Measurements from ENCODE around the gene PGC. TPM values are rescaled to one million over a fixed set of nuclear protein-coding genes. Genes with fewer than 3 reads are reported as not detected.

PGC gene
- total and polyA plus RNA-seq, 12 donors, result 0.58 to 2.0 TPM; not detected in 10

- Histone ChIP-seq H3K4me1 (peaks cover 11 to 35% (median 32%) of the 10 kb centered on the region in 9 donors), H3K36me3 (no peaks in the 10 kb centered on the region), H3K27me3 (no peaks in the 10 kb centered on the region), H3K27ac (peak overlapping the region in 1 of 10 donors; percentile 100), H3K4me3 (peak overlapping the region in 2 of 10 donors; percentile 97 to 99), H3K9me3 (no peaks in the 10 kb centered on the region)
- intact Hi-C loops (cut with DNase I), result loop anchor here in 4 of 10 donors (5.0 kb wide), 2 partner anchors 41 to 46 kb away; partner anchors contain the start of genes FRS3 (in 3 of the 4) and PRICKLE4 (in 1 of the 4)
- DNase-seq (no peak), ATAC-seq (no peak)
- 59 to 64% methylated on average over 6 of the region's 6 CpGs for WGBS, 2 donors
- TF ChIP-seq, protein P1, sequence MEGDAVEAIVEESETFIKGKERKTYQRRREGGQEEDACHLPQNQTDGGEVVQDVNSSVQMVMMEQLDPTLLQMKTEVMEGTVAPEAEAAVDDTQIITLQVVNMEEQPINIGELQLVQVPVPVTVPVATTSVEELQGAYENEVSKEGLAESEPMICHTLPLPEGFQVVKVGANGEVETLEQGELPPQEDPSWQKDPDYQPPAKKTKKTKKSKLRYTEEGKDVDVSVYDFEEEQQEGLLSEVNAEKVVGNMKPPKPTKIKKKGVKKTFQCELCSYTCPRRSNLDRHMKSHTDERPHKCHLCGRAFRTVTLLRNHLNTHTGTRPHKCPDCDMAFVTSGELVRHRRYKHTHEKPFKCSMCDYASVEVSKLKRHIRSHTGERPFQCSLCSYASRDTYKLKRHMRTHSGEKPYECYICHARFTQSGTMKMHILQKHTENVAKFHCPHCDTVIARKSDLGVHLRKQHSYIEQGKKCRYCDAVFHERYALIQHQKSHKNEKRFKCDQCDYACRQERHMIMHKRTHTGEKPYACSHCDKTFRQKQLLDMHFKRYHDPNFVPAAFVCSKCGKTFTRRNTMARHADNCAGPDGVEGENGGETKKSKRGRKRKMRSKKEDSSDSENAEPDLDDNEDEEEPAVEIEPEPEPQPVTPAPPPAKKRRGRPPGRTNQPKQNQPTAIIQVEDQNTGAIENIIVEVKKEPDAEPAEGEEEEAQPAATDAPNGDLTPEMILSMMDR (IDR thresholded peaks at IDR 0.05), result no peak
Observed at GRCh38 chr6:41736186-41736733, 10.9 kb downstream of the PGC start.

GRCh38 chr6:41735427-41736185 lies 11.6 kb downstream of the PGC start, which contains the start of gene TFEB:
Gene TFEB (minus strand): TSS chr6:41735608. CDS start chr6:41691213, 44,395 bp downstream.
- 7 to 8% methylated on average over 46 to 50 of the region's 50 CpGs for WGBS, 2 donors
- DNase-seq (peak; percentile 95), ATAC-seq (peak; percentile 54 to 81 (median 72))
- Histone ChIP-seq H3K27me3 (no peaks in the 10 kb centered on the region), H3K9me3 (no peaks in the 10 kb centered on the region), H3K27ac (peak within 1 kb of the TSS; percentile 97 to 100 (median 100)), H3K4me1 (peaks cover 11 to 41% (median 37%) of the 10 kb centered on the region in 9 donors), H3K36me3 (no peaks in the 10 kb centered on the region), H3K4me3 (peak within 1 kb of the TSS; percentile 75 to 99 (median 92))
- intact Hi-C loops (cut with DNase I), result loop anchor here in 5 of 10 donors (1.0 to 5.0 kb wide), 5 partner anchors 29 to 53 kb away; partner anchors contain the start of genes FRS3 (in 3 of the 5) and PRICKLE4 (in 1 of the 5)
- TF ChIP-seq, protein P1 (IDR thresholded peaks at IDR 0.05), result peak; percentile 85 to 100 (median 88)

DNA sequence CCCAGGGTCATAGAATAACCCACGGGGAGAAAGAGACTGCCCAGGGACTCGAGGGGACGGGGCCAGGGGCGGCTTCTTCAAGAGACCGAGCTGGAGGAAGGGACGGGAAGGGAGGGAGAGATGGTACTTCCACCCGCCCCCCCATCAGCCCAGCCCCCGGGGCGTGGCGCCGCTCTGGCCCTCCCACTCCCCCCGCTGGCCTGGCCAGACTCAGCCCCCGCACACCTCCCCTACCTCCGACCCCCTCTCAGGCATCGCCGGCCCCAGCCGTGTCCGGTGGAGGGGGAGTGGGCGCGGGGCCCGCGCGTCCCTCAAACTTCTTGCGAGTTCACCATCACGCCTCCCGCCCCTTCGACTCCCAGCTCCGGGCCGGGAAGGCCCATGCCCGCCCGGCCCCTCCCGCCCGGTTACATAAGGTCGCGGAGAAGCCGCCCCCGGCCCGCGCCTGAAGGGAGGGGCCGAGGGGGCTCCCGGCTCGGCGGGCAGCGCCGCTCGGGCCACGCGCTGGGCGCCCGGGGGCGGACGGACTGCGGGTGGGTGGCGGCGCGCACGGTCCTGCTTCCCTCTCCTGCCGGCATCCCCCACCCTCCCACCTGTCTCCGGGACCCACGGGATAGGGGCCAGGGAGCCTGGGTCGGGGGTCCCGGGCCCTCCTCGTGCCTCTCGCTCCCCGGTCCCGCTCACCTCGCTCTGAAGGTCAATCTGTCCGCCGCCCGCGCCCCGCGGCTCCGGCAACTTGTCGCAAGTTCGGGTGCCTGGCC lies 12.4 kb downstream of the PGC start:
- DNase-seq, result peak; percentile 86 to 90
- ATAC-seq, result peak; percentile 83 to 89 (median 85)
- 0% methylated on average over 47 to 76 of the region's 76 CpGs for WGBS, 2 donors
- peaks cover 14 to 49% (median 45%) of the 10 kb centered on the region in 9 donors for H3K4me1 ChIP-seq
- H3K27ac ChIP-seq, result peak overlapping the region; percentile 97 to 100 (median 100)
- H3K9me3 ChIP-seq, result no peaks in the 10 kb centered on the region
- no peaks in the 10 kb centered on the region for H3K27me3 ChIP-seq
- H3K4me3 ChIP-seq, result peak overlapping the region; percentile 75 to 99 (median 92)
- H3K36me3 ChIP-seq, result no peaks in the 10 kb centered on the region
- TF ChIP-seq, protein P1 (IDR thresholded peaks at IDR 0.05), result no peak
- intact Hi-C loops (cut with DNase I), result loop anchor here in 5 of 10 donors (1.0 to 5.0 kb wide), 7 partner anchors 28 to 663 kb away; partner anchors contain the start of genes FRS3 (in 3 of the 5), NFYA (in 1 of the 5), OARD1 (in 1 of the 5) and PRICKLE4 (in 1 of the 5)
